HuH-7 (cell line): Measurements from ENCODE around the gene CNOT1.
"Not testable (repeated sequence)": the region's sequence is repeated elsewhere in the genome, so short reads cannot be mapped to it uniquely, and the experiment has no call there.

ENCODE experiments used
- DNase-seq: peaks from one replicate; pipeline ENCODE4 v3.0.0; 2011; ENCODE audit warnings: low spot score

CNOT1 gene

DNA sequence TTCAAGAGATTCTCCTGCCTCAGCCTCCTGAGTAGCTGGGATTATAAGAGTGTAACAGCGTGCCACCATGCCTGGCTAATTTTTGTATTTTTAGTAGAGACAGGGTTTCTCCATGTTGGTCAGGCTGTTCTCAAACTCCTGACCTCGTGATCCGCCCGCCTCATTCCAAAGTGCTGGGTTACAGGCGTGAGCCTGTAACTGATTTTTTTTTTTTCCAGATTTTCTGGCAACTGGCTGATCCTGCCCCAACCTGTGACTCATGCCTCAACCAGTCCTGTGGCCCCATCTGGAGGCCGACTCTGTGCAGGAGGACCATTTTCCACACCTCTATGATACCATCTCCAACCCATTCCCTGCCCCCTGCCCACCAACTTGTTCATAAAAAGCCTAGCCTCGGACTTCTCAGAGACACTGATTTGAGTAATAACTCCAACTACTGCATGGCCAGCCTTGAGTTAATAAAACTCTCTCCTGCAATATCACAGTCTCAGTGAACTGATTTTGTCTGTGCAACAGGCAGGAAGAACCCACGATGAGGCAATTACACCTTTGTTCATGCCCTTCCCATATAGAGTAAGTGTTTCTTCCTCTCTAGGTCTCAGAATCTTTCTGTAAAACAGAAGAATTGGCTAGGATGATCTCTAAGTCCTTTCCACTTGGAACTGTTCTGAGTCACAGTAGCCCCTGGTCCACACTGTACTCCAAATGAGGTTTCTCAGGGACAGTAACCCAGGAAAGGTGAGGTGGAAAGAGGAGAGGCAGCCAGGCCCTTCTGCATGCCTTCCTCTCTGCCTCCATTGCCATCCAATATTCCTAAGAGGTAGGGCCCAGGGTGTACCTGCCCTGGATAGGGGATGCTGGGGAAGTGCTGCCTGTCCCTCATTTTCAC, 8.8 kb upstream of the CNOT1 start:
- DNase-seq = no peak

- not testable (repeated sequence) for DNase-seq
These were observed 7.4 kb upstream of the CNOT1 start for GRCh38 chr16:58637021-58637420.

GRCh38 chr16:58636466-58636865, 6.8 kb upstream of the CNOT1 start:
- DNase-seq = no peak

DNA sequence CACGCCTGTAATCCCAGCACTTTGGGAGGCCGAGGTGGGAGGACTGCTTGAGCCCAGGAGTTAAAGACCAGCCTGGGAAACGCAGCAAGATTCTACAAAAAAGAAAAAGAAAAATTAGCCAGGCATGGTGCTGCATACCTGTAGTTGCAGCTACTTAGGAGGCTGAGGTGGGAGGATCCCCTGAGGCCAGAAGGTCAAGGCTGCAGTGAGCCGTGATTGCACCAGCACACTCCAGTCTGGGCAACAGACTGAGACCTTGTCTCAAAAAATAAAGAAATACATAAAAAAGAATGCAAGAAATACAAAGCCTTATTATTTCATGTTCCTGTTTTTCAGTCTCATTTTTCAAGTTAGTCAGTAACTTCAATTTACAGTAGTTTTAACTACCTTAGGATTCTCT, 5.9 kb upstream of the CNOT1 start:
- DNase-seq = no peak

DNA sequence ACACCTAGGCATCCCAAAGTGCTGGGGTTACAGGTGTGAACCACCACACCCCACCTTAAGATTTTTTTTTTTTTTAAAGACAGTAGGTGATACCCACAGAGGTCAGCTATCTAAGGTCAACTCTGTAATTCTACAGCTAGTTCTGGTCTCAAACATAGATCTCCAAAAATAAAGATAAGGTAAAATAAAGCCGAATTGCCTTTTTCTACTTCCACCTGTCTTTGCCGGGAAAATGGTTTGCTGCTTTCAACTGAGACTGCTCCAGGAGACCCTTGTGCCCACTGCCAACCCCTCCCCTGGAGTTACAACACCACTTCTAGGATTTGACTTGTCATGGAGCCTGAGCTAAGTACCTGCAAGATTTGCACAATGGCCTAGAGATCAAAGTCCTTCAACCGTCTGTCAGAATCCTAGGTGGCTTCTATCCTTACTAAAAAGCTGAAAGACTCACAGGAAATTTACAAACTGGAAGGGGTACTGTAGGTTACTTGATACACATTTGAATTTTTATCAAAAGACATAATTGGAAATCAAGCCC, 4.7 kb upstream of the CNOT1 start:
- peak; percentile 46 for DNase-seq

DNA sequence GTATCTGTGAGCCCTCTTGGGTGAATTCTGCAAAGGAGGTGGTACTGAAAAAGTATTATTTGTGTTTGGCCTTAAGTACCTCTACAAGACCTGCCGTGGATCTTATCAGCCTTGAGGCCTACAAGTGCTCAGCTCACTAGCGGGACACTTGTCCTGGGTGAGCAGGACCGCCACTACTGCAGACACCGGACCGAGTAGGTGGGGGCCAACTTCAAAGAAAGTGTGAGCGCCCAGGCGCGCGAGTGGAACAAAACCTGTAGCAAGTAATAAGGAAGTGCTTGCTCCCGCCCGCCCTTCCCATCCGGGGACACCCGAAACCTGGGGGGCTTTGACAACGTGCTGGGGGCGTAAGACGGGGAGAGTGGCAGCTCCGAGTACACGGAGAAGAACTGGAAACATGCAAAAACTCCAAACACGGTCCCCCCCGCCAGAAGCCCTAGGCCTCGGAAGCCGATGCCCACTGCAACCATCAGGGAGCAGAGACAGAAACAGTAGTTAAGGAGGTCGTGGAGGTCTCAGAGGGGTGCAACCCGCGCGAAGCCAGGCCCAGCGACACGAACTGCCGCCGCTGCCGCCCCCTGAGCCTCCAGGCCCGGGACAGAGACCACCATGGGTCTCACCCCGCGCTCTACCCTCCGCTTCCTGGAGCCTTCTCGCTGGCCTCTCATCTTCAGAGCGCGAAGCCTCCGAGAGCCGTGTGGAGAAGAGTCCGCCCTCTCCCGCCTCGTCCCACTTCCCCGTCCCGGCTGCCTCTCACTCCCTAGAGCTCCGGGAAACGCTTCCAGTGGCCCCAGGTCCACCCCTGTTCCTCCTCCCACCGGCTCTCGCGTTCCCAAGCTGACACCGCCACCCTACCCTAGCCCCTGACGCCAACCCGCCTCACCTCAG, 537 bp downstream of the CNOT1 start:
- no peak for DNase-seq

- no peak for DNase-seq
These were observed 5.4 kb downstream of the CNOT1 start for GRCh38 chr16:58624209-58624608.

DNA sequence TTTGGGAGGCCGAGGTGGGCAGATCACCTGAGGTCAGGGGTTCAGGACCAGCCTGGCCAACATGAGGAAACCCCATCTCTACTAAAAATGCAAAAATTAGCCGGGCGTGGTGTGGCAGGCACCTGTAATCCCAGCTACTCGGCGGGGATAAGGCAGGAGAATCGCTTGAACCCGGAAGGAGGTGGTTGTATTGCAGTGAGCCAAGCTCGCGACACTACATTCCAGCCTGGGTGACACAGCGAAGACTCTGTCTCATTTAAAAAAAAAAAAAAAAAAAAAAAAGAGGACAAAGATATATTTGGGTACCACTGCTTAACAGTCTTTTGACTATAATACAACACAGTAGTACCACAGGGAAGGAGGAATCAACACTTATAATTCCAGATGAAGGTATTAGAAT, 9.2 kb downstream of the CNOT1 start:
- DNase-seq = no peak

DNA sequence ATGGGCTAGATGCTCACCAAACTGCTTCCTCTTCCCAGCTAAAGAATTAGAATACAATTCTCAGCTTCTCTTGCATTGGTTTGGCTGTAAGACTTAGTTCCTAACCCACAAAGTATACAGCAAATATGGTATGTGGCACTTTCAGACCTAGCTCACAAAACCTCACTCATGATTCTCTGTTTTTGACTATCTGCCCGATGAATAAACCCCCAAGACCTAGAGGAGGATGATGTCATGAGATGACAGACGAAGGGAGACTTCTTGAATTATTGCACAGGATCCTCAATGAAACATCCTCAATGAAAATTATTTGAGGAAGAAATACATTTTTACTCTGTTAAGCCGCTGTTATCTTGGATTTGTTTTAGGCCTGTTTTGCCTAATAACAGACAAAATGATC, 14.3 kb downstream of the CNOT1 start:
- no peak for DNase-seq

DNA sequence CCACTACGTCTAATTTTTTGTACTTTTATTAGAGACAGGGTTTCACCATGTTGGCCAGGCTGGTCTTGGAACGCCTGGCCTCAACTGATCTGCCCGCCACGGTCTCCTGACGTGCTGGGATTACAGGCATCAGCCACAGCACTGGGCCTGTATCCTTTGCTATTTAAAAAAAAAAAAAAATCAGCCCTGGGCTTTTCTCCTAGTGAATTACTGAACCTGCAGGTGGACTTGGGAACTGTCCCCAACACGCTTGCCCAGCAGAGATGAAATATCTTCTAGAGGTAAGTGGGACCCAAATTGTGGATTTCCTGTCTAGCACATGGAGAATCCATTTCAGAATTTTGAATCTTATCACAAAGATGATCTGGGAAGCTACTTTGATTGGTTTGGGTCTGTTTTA, 14.8 kb downstream of the CNOT1 start:
- DNase-seq = no peak

GRCh38 chr16:58614212-58614611, 15.4 kb downstream of the CNOT1 start:
- DNase-seq = no peak

DNA sequence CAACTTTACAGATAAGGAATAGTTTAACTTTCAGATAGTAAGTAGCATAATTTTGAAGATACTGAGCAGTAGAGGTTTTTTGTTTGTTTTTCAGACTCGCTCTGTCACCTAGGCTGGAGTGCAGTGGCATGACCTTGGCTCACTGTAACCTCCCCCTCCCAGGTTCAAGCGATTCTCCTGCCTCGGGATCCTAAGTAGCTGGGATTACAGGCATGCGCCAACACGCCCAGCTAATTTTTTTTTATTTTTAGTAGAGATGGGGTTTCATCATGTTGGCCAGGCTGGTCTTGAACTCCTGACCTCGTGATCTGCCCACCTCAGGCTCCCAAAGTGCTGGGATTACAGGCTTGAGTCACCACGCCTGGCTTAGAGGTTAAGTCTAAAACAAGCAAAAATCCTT, 16.7 kb downstream of the CNOT1 start:
- DNase-seq = not testable (repeated sequence)

DNA sequence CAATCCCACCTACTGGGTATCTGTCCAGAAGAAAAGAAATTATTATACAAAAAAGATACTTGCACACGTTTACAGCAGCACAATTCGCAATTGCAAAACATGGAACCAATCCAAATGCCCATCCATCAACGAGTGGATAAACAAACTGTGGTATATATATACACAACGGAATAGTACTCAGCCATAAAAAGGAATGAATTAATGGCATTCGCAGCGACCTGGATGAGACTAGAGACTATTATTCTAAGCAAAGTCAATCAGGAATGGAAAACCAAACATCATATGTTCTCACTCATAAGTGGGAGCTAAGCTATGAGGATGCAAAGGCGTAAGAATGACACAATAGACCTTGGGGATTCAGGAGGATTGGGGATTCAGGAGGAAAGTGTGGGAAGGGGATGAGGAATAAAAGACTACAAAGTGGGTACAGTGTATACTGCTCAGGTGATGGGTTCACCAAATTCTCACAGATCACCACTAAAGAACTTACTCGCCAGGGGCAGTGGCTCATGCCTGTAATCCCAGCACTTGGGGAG, 21.0 kb downstream of the CNOT1 start:
- no peak for DNase-seq

GRCh38 chr16:58605562-58605961, 24.1 kb downstream of the CNOT1 start:
- DNase-seq = no peak

GRCh38 chr16:58591083-58591482, 38.5 kb downstream of the CNOT1 start:
- DNase-seq = no peak

GRCh38 chr16:58589326-58589905, 40.2 kb downstream of the CNOT1 start:
- DNase-seq = no peak

- DNase-seq = no peak
These were observed 41.2 kb downstream of the CNOT1 start for GRCh38 chr16:58588406-58588805.

DNA sequence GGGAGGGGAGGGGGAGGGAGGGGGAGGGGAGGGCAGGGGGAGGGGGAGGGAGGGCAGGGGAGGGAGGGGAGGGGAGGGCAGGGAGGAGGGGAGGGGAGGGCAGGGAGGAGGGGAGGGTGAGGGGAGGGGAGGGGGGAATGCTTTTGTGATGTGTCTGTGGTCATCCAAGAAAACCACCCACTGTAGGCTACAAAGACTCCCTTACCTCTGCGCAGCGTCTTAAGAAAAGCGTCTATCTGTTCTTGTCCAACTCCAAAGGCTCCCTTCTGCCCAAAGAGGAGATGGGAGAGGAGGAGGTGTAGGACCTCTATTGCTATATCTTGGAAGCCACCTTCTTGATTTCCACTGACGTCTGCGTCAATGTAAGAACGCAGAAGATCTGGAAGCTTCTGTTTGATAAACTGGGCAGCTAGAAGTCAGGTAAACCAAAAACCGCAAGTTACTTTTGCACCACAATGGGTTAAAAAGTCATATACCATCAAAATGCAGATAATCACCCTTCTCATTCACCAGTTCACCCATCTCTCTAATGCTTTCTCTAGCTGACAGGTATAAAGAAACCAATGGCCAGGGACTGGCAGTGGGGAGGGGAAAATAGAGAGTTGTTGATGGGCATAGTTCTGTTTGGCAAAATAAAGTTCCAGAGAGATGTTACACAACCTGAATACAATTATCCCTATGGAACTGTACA, 43.1 kb downstream of the CNOT1 start:
- no peak for DNase-seq

- DNase-seq = no peak
These were observed 44.7 kb downstream of the CNOT1 start for GRCh38 chr16:58584831-58585505.

- no peak for DNase-seq
These were observed 46.5 kb downstream of the CNOT1 start for GRCh38 chr16:58582971-58583765.
